Kidney (tissue), 14 donors: ENCODE data around the gene NEDD4L. TPM values are rescaled to one million over a fixed set of nuclear protein-coding genes. Genes with fewer than 3 reads are reported as not detected.

Experiments used
- DNase-seq, 5 donors: peaks; one replicate each; pipeline ENCODE4 v3.0.0-alpha.2; 2013 to 2020
- FAIRE-seq: peaks from 2 replicates; lab custom pipeline; 2012; peaks lifted over from hg19 to GRCh38; lab: Jason Lieb, UNC
- H3K27ac ChIP-seq, 2 donors: one replicate each; pipeline ENCODE4 v1.7.0; 2013; ENCODE audit warnings: low read depth in 2 of 2, low read length in 2 of 2, inconsistent platforms in 1 of 2
- H3K27me3 ChIP-seq: one replicate; pipeline ENCODE4 v1.7.1; 2013; ENCODE audit warnings: low read length, inconsistent platforms; ENCODE audit not compliant: control insufficient read depth, insufficient read depth
- H3K36me3 ChIP-seq, 3 donors: one replicate each; pipeline versions ENCODE4 v1.7.0 to v1.7.1; 2013; ENCODE audit warnings: low read length in 3 of 3, control low read depth in 1 of 3, inconsistent platforms in 1 of 3; ENCODE audit not compliant: insufficient read depth in 3 of 3, control insufficient read depth in 2 of 3
- H3K4me1 ChIP-seq, 3 donors: one replicate each; pipeline versions ENCODE4 v1.7.0 to v1.7.1; 2013; ENCODE audit warnings: low read length in 3 of 3, inconsistent platforms in 1 of 3, low read depth in 1 of 3; ENCODE audit not compliant: control insufficient read depth in 2 of 3, insufficient read depth in 2 of 3
- H3K4me3 ChIP-seq, 3 donors: one replicate each; pipeline versions ENCODE4 v1.7.0 to v1.8.1; 2013; ENCODE audit warnings: low read length in 3 of 3, control low read depth in 1 of 3, inconsistent platforms in 1 of 3
- H3K9ac ChIP-seq, 3 donors: one replicate each; pipeline versions ENCODE4 v1.7.0 to v1.7.1; 2013; ENCODE audit warnings: low read length in 3 of 3, control low read depth in 1 of 3, inconsistent platforms in 1 of 3
- H3K9me3 ChIP-seq, 3 donors: one replicate each; pipeline versions ENCODE4 v1.7.0 to v1.7.1; 2013; ENCODE audit warnings: low read length in 3 of 3, control low read depth in 1 of 3, inconsistent platforms in 1 of 3; ENCODE audit not compliant: control insufficient read depth in 2 of 3, insufficient read depth in 1 of 3
- intact Hi-C: fragments of 100-400 bp; cut with DNase I; formaldehyde crosslinking; loops from one replicate; pipeline ENCODE4 v1.11.1; 2022
- polyA plus RNA-seq: library from polyadenylated mRNA; stranded (reverse); fragments of 350-450 nt; fragmentation: Illumina TruSeq; extraction: RNeasy Lipid Tissue Mini Kit (QIAGEN cat#74804); gene quantifications from one replicate; pipeline ENCODE4 v1.2.3, GENCODE V29; 2014; ENCODE audit warnings: low read depth, low replicate concordance; ENCODE audit not compliant: insufficient read depth
- total RNA-seq: library from RNA; stranded (reverse); fragmentation: NEBNext Ultra II Directional; extraction: Animal tissue kit (Norgen Biotek cat#: 25700); gene quantifications from one replicate; pipeline ENCODE4 v1.2.1, GENCODE V29; 2021
- TF ChIP-seq, protein P1 (sequence below): IDR thresholded peaks from 3 replicates; pipeline ENCODE4 v1.5.1; 2012; ENCODE audit warnings: mild to moderate bottlenecking, moderate library complexity, borderline replicate concordance; ENCODE audit not compliant: insufficient read depth; ENCODE audit errors: extremely low read depth
- donor health status: control.
- donor health status: control.
- donor health status: control.
- donor health status: control.
- donor health status: control.
- donor health status: DM: yes; HTN: yes; CAD: no.
- donor health status: Normal renal cell carcinoma (clear cell type).

Gene NEDD4L
- total and polyA plus RNA-seq, 2 donors from 2014 or later, result 90.8 to 95.7 TPM

DNA sequence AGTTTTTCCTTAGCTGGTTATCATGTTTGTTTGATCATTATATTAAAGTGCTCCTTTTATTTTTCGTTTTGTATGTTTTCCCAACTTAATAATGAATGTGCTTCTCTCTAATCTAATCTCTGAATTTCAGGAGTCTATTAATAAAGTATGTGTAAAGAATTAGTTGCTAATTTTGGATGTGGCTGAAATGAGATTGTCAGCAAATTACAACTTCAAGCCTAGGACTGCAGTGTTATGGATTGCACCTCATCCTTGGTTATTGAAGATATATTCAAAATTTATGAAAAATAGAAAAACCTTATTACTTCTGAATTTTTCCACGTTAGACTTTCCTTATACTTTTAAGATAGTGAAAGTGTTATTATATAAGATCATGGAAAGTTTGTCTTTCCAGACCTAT lies 227.7 kb downstream of the NEDD4L start:
- DNase-seq, result no peak
- TF ChIP-seq, protein P1, sequence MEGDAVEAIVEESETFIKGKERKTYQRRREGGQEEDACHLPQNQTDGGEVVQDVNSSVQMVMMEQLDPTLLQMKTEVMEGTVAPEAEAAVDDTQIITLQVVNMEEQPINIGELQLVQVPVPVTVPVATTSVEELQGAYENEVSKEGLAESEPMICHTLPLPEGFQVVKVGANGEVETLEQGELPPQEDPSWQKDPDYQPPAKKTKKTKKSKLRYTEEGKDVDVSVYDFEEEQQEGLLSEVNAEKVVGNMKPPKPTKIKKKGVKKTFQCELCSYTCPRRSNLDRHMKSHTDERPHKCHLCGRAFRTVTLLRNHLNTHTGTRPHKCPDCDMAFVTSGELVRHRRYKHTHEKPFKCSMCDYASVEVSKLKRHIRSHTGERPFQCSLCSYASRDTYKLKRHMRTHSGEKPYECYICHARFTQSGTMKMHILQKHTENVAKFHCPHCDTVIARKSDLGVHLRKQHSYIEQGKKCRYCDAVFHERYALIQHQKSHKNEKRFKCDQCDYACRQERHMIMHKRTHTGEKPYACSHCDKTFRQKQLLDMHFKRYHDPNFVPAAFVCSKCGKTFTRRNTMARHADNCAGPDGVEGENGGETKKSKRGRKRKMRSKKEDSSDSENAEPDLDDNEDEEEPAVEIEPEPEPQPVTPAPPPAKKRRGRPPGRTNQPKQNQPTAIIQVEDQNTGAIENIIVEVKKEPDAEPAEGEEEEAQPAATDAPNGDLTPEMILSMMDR, result no peak
- Histone ChIP-seq H3K9ac (no peak overlapping the region), H3K9me3 (no peaks in the 10 kb centered on the region), H3K4me1 (peaks cover 6 to 23% (median 19%) of the 10 kb centered on the region in 3 donors), H3K36me3 (no peaks in the 10 kb centered on the region), H3K4me3 (no peak overlapping the region), H3K27ac (no peak overlapping the region), H3K27me3 (no peaks in the 10 kb centered on the region)
- FAIRE-seq, result peak; percentile 60
- intact Hi-C loops, result no loop called here

DNA sequence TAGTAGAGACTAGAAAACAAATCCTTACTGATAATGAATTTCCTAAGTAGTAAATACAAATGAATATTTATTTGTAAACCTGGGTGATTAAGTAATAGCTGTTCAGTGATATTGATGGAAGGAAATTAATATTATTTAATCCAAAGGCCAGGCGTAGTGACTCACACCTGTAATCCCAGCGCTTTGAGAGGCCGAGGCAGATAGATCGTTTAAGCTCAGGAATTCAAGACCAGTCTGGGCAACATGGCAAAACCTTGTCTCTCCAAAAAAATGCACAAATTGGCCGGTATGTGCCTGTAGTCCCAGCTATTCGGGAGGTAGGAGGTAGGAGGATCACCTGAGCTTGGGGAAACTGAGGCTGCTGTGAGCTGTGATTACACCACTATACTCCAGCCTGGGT lies 228.2 kb downstream of the NEDD4L start:
- intact Hi-C loops, result no loop called here
- Histone ChIP-seq H3K27me3 (no peaks in the 10 kb centered on the region), H3K4me3 (no peak overlapping the region), H3K4me1 (peaks cover 6 to 26% (median 23%) of the 10 kb centered on the region in 3 donors), H3K27ac (no peak overlapping the region), H3K9me3 (no peaks in the 10 kb centered on the region), H3K9ac (no peak overlapping the region), H3K36me3 (no peaks in the 10 kb centered on the region)
- TF ChIP-seq, protein P1, result no peak
- FAIRE-seq (no peak), DNase-seq (no peak)

DNA sequence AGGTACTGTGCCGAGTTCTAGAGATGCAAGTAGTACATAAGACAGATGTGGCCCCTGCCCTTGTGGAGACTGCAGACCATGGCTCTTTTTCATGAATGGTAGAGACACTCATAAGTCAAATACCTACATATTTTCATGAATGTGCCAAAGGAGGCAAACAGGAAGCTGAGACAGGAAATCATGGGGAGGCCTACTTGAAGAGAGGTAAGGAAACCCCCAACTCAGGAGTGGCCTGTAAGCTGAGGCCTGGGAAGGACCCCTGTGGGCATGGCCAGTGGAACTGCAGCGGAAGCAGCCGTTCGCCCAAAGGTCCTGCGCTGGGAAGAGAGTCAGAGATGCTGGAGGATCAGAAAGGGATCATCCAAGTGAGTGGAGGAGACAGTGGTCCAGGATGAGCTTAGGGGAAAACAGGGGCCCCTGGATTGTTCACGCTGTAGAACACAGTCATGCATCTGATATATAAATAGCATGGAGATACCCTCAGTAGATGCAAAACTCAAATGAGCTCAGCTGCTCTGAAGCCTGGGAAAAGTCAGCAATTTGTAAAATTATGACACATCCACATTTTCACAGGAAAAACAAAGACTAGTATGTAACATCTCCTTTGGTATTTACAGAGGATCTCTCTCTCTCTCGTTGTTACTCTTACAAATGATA lies 228.9 kb downstream of the NEDD4L start:
- no peak overlapping the region for H3K4me3 ChIP-seq
- no peak overlapping the region for H3K9ac ChIP-seq
- no peak overlapping the region for H3K27ac ChIP-seq
- no peaks in the 10 kb centered on the region for H3K36me3 ChIP-seq
- no peak for FAIRE-seq
- DNase-seq, result no peak
- H3K4me1 ChIP-seq, result peaks cover 6 to 28% (median 25%) of the 10 kb centered on the region in 3 donors
- intact Hi-C loops, result no loop called here
- no peaks in the 10 kb centered on the region for H3K27me3 ChIP-seq
- H3K9me3 ChIP-seq, result no peaks in the 10 kb centered on the region
- TF ChIP-seq, protein P1, result no peak

DNA sequence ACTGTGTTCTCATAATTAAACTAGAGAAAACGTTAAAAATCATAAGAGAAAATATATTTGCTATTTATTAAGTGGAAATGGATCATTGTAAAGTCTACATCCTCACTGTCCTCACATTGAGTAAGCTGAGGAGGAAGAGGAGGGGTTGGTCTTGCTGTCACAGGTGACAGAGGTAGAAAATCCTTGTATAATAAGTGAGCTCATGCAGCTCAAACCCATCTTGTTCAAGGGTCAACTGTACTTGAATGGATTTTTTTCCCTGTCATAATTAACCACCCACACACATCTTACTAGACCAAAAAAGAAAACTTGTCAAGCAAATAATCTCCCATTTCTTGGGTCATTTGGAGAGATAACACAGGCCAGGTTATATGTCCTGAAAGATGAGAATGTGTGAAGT lies 231.2 kb downstream of the NEDD4L start:
- no peaks in the 10 kb centered on the region for H3K36me3 ChIP-seq
- no peak overlapping the region for H3K4me3 ChIP-seq
- intact Hi-C loops, result no loop called here
- peaks cover 0 to 19% (median 18%) of the 10 kb centered on the region in 3 donors for H3K4me1 ChIP-seq
- no peak overlapping the region for H3K9ac ChIP-seq
- no peak for FAIRE-seq
- no peak for DNase-seq
- TF ChIP-seq, protein P1, result no peak
- no peak overlapping the region for H3K27ac ChIP-seq
- H3K9me3 ChIP-seq, result no peaks in the 10 kb centered on the region
- no peaks in the 10 kb centered on the region for H3K27me3 ChIP-seq
